NCI-H2196 treated with DMSO at 0.1 percent for 48 hours (cell line): ENCODE data around the gene OR51B6.
"Not testable (repeated sequence)": the region's sequence is repeated elsewhere in the genome, so short reads cannot be mapped to it uniquely, and the experiment has no call there.

Experiments used
- DNase-seq: peaks from one replicate; lab custom pipeline; 2025; ENCODE audit not compliant: unreplicated experiment; lab: John Stamatoyannopoulos, UW

OR51B6 gene

DNA sequence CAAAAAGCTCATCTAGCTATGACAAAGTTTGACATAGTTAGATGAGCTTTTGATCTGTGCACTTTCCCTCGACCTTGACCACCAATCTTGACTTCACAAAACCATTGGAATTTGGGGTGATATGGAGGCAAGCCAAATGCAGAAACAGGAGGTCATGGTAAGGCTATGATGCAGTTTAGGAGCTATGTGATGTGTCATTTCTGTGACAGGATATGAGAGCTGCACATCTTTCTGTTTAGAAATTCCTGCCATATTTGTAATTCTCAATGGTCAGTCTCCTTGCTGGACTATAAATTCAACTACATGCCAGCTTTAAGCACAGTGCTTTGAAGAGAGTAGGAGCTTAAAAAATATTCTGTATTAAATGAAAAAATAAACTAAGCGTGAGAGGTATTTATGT lies 12.9 kb downstream of the OR51B6 start:
- no peak for DNase-seq

DNA sequence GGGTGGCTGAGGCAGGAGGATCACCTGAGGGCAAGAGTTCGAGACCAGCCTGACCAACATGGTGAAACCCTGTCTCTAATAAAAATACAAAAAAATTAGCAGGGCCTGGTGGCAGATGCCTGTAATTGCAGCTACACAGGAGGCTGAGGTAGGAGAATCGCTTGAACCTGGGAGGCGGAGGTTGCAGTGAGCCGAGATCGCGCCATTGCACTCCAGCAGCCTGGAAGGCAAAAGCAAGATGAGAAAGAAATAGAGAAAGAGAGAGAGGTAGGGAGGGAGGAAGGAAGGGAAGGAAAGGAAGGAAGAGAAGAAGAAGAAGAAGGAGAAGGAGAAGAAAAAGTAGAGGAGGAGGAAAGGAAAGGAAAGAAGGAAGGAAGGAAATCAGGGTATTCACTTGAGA lies 15.1 kb downstream of the OR51B6 start:
- not testable (repeated sequence) for DNase-seq

DNA sequence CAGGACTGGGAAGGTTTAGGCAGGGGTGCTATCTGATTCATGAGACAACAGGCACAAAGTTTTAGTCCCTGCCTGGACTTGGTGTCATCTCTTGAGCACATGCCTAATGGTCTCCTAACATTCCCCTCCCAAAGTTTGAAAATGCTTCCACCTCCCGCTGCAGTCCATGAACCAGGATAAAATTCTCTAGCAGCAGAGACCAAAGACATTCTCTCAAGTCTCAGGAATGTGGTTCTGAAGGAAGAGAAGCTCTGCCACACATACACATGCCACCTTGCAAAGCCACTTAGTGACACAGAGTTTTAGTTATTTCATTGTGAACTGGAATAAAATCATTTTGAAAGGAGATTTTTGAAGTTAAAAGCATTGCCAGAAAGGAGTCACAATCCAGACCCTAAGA lies 15.5 kb downstream of the OR51B6 start:
- DNase-seq = no peak

DNA sequence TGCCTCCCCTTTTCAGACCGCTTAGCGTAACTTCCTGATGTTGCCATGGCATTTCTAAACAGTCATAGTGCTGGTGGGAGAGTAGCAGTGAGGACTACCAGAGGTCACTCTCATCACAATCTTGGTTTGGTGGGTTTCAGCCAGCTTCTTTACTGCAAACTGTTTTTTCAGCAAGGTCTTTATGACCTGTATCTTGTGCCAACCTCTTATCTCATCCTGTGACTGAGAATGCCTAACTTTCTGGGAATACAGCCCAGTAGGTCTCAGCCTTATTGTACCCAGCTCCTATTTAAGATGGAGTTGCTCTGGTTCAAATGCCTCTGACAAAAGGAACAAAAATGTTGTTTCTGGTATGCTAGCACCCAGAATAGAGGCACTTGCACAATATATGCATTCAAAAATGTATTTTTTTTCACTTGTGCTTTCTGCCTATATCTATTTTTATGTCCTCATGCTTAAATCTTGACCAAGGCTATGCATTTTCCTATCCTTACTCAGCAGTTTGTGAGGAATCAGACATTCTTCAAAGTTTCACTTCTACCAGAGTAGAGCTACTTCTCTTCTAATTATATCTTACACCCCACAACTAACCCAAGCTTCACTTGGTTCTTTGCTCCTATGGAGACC lies 16.3 kb downstream of the OR51B6 start:
- no peak for DNase-seq

DNA sequence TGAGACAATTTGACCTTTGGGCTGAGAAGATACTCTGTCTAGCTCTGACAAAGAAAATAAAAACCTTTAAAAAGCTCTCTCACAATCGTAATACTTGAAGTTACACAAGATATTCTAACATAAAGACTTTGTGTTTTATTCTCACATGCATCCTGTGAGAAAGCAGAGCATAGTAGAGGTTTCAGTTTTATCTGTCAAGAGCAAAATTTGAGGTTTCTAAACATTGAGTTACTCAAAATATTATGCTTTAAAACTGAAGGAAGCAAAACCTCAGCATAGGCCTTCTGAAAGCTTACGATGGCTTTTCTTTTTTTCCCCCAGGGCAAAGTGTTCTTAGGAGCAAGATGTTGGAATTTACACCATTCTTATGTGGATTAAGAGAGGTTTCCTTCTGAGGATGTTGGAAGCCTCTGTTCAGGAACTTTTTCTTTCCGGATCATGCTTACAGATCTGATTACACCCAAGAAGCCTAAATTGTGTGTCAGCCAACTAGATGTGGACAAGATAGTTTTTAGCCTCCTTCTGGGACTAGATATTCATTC lies 17.3 kb downstream of the OR51B6 start:
- DNase-seq = no peak

DNA sequence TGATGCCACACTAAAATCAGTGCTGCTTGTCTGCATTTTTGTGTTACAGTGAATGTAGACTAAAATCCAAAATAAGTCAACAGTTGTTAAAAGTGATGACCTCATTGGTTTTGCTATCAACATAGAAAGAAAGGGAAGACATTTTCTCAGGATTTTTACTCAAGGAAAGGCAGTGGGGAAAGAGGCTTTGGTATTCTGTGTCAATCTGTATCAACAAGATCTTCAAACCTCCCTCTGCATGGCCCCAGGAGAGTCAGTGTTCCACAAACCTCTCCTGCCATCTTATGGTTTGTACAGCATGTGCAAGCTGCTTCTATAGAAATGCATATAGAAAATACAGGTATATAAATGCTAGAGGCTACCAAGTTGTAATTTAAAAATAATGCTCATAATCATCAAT lies 18.5 kb downstream of the OR51B6 start:
- no peak for DNase-seq

DNA sequence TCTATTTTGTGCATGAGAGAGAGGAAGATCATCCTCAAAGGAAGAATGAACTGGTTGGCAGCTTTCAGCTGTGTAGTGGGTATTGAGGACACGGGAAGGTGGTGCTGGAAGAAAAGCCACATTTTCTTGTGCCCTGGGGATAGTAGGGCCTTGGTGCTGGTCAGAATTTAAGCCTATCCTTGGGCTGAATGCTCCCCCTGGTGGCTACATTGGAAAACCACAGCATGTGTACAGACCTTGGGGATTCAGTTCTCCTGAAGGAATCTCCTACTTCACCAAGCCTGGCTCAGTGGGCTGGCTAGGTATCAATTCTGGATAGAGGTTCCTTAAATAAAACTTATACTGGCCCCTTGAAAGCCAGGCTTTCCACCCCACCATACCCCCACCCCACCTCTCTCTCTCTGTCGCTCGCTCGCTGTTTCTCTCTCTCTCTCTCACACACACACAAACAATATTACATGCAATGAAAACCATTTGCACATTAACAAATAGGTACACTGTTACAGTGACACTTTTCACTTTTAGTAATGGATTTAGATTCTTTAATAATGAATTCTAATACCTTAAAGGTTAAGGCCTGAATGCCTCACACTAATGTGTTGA lies 29.5 kb downstream of the OR51B6 start:
- peak; percentile 39 for DNase-seq

DNA sequence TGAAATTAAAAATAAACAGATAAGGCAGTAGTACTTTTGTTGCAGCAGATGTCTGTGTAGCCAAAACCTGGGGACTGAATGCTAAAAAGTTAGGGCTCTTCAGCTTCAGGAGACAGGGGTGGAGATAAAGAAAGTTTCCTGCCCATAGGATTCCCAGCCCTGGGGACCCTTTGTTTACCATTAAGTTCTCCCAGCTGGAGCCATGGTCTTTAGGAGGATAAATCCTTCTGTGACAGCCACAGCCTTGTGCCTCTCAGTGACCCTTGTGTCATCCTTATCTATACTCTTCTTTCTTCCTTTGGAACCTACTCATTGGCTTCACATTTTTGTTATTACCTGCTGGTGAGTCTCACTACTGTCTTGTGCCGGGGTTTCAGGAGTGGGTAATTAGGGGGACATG lies 32.3 kb downstream of the OR51B6 start, which contains the start of gene OR51M1:
Gene OR51M1, plus strand, starts transcription at position 237 of the 400 bp plus-strand sequence. CDS start 5,587 bp downstream, outside the sequence.
- DNase-seq = no peak

DNA sequence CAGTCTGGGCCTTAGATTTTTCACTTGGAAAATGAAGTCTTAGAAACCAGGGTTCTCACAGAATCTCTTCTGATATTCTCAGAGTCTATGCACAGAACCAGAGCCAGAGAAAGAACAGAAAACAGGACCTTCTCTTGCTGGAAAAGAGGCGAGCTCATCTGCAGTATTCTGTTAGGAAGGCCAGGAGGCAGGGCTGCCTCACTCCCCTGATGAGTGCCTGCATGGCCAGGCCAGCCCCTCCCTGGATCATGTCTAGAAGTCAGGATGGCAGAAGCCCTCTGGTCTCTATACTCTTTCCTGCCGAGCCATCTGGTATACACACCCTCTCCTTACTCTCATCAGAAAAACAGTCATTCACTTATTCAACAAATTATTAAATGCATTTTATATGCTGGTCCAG lies 33.0 kb downstream of the OR51B6 start:
- no peak for DNase-seq

DNA sequence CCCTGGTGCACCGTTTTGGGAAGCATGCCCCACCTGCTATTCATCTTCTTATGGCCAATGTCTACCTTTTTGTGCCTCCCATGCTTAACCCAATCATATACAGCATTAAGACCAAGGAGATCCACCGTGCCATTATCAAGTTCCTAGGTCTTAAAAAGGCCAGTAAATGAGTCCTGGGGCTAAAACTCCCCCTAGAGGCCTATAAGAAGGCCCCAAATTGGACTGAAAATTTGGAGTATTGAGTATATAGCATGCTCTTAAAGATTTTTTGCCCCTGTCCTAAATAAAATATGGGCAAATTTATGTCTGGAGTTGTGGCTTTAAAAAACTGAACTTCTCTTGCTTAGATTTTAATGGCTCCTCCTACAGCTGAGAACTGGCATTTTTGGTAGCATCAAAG lies 38.9 kb downstream of the OR51B6 start:
- no peak for DNase-seq

DNA sequence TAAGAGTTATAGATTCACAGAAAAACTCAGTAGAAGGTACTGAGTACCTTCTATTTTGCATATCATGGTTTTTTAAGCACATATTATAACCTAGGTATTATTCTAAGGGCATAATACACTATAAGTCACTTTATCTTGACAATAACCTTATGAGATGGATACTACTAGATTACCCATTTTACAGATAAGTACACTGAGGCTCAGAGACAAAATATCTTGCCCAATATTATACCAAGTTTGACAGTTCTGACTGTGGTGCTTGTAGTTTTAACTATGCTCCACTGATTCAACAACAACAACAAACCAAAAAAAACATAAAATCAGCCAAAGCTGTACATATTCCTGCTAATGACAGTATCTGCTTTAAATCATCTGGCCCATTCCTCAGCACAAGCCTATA lies 42.8 kb downstream of the OR51B6 start:
- no peak for DNase-seq

DNA sequence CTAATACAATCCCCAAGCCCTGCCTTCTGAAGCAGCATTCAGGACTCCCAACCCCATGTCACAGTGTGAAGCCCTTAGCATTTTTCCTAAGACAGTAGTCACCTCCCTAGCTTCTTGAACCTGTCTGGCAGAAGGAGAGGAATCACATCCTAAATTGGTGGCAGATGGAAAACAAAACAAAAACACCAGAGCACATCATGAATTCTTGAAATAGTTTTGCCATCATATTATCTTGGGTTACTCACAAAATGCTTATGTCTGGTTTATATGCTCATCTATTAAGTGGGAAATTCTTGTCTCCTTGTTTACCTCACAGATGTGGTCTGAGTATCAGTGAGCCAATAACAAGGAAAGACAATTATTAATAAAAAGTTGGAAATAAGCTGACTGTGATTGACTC lies 47.6 kb downstream of the OR51B6 start:
- no peak for DNase-seq
